Muscle layer of duodenum (tissue), 2 donors: Measurements from ENCODE around the gene STAT1.

ENCODE experiments used
- H3K27ac ChIP-seq: one replicate; pipeline ENCODE4 v1.7.0; 2013; ENCODE audit warnings: mild to moderate bottlenecking, low read length
- H3K27me3 ChIP-seq: one replicate; pipeline ENCODE4 v1.7.0; 2013; ENCODE audit warnings: low read depth, mild to moderate bottlenecking, control low read depth, low read length
- H3K36me3 ChIP-seq, 2 donors: one replicate each; pipeline ENCODE4 v1.7.0; 2013; ENCODE audit warnings: low read length in 2 of 2, control low read depth in 1 of 2, mild to moderate bottlenecking in 1 of 2; ENCODE audit not compliant: insufficient read depth in 2 of 2, control insufficient read depth in 1 of 2
- H3K4me1 ChIP-seq, 2 donors: one replicate each; pipeline ENCODE4 v1.7.0; 2013; ENCODE audit warnings: low read length in 2 of 2, mild to moderate bottlenecking in 2 of 2, control low read depth in 1 of 2, moderate library complexity in 1 of 2; ENCODE audit not compliant: insufficient read depth in 2 of 2, control insufficient read depth in 1 of 2
- H3K4me3 ChIP-seq, 2 donors: one replicate each; pipeline ENCODE4 v1.7.0; 2013; ENCODE audit warnings: low read length in 2 of 2, low read depth in 1 of 2, mild to moderate bottlenecking in 1 of 2
- H3K9me3 ChIP-seq, 2 donors: one replicate each; pipeline ENCODE4 v1.7.0; 2013; ENCODE audit warnings: low read length in 2 of 2, control low read depth in 1 of 2, mild to moderate bottlenecking in 1 of 2; ENCODE audit not compliant: control insufficient read depth in 1 of 2
- donor health status: healthy.

The STAT1 gene

GRCh38 chr2:191048073-191048472 is 34.1 kb upstream of the STAT1 start:
- H3K9me3 ChIP-seq: peaks cover 0 to 3% of the 10 kb centered on the region in 2 donors
- H3K27ac ChIP-seq: no peak overlapping the region
- H3K36me3 ChIP-seq: no peaks in the 10 kb centered on the region
- peaks cover 0 to 3% of the 10 kb centered on the region in 2 donors for H3K4me1 ChIP-seq
- no peak overlapping the region for H3K4me3 ChIP-seq
- no peaks in the 10 kb centered on the region for H3K27me3 ChIP-seq

GRCh38 chr2:191045141-191045540 is 31.2 kb upstream of the STAT1 start:
- H3K27ac ChIP-seq: no peak overlapping the region
- H3K27me3 ChIP-seq: no peaks in the 10 kb centered on the region
- H3K36me3 ChIP-seq: no peaks in the 10 kb centered on the region
- H3K4me1 ChIP-seq: no peaks in the 10 kb centered on the region
- no peak overlapping the region for H3K4me3 ChIP-seq
- H3K9me3 ChIP-seq: peaks cover 0 to 3% of the 10 kb centered on the region in 2 donors

- no peaks in the 10 kb centered on the region for H3K27me3 ChIP-seq
- H3K4me1 ChIP-seq: no peaks in the 10 kb centered on the region
- H3K36me3 ChIP-seq: no peaks in the 10 kb centered on the region
- H3K27ac ChIP-seq: no peak overlapping the region
- peaks cover 0 to 3% of the 10 kb centered on the region in 2 donors for H3K9me3 ChIP-seq
- H3K4me3 ChIP-seq: no peak overlapping the region
Observed at GRCh38 chr2:191043438-191043837, 29.5 kb upstream of the STAT1 start.

GRCh38 chr2:191041418-191042161 is 27.6 kb upstream of the STAT1 start:
- Histone ChIP-seq H3K27ac (no peak overlapping the region), H3K9me3 (peaks cover 0 to 3% of the 10 kb centered on the region in 2 donors), H3K36me3 (no peaks in the 10 kb centered on the region), H3K4me1 (no peaks in the 10 kb centered on the region), H3K27me3 (no peaks in the 10 kb centered on the region), H3K4me3 (no peak overlapping the region)

GRCh38 chr2:191039616-191040015 is 25.6 kb upstream of the STAT1 start:
- no peaks in the 10 kb centered on the region for H3K4me1 ChIP-seq
- H3K9me3 ChIP-seq: peaks cover 0 to 3% of the 10 kb centered on the region in 2 donors
- H3K4me3 ChIP-seq: no peak overlapping the region
- H3K36me3 ChIP-seq: no peaks in the 10 kb centered on the region
- H3K27ac ChIP-seq: no peak overlapping the region
- H3K27me3 ChIP-seq: no peaks in the 10 kb centered on the region

GRCh38 chr2:191038741-191039140 is 24.8 kb upstream of the STAT1 start:
- Histone ChIP-seq H3K9me3 (no peaks in the 10 kb centered on the region), H3K4me1 (no peaks in the 10 kb centered on the region), H3K36me3 (no peaks in the 10 kb centered on the region), H3K27ac (no peak overlapping the region), H3K27me3 (no peaks in the 10 kb centered on the region), H3K4me3 (no peak overlapping the region)

- no peaks in the 10 kb centered on the region for H3K9me3 ChIP-seq
- no peaks in the 10 kb centered on the region for H3K36me3 ChIP-seq
- no peak overlapping the region for H3K27ac ChIP-seq
- no peaks in the 10 kb centered on the region for H3K4me1 ChIP-seq
- H3K4me3 ChIP-seq: no peak overlapping the region
- H3K27me3 ChIP-seq: no peaks in the 10 kb centered on the region
Observed at GRCh38 chr2:191038241-191038725, 24.3 kb upstream of the STAT1 start.

- Histone ChIP-seq H3K9me3 (no peaks in the 10 kb centered on the region), H3K4me3 (no peak overlapping the region), H3K27ac (no peak overlapping the region), H3K36me3 (no peaks in the 10 kb centered on the region), H3K27me3 (no peaks in the 10 kb centered on the region), H3K4me1 (no peaks in the 10 kb centered on the region)
Observed at GRCh38 chr2:191037351-191037750, 23.4 kb upstream of the STAT1 start.

GRCh38 chr2:191036363-191036762 is 22.4 kb upstream of the STAT1 start:
- Histone ChIP-seq H3K27me3 (no peaks in the 10 kb centered on the region), H3K9me3 (no peaks in the 10 kb centered on the region), H3K36me3 (no peaks in the 10 kb centered on the region), H3K4me3 (no peak overlapping the region), H3K27ac (no peak overlapping the region), H3K4me1 (no peaks in the 10 kb centered on the region)

- Histone ChIP-seq H3K4me1 (peaks cover 0 to 8% of the 10 kb centered on the region in 2 donors), H3K27ac (no peak overlapping the region), H3K4me3 (no peak overlapping the region)
Observed at GRCh38 chr2:191032588-191033429, 18.8 kb upstream of the STAT1 start.

GRCh38 chr2:191031256-191031655 is 17.3 kb upstream of the STAT1 start:
- no peaks in the 10 kb centered on the region for H3K27me3 ChIP-seq
- H3K27ac ChIP-seq: no peak overlapping the region
- H3K36me3 ChIP-seq: no peaks in the 10 kb centered on the region
- H3K4me3 ChIP-seq: no peak overlapping the region
- H3K4me1 ChIP-seq: peaks cover 0 to 8% of the 10 kb centered on the region in 2 donors
- H3K9me3 ChIP-seq: no peaks in the 10 kb centered on the region

More at GRCh38 chr2:191032588-191033429, 18.8 kb upstream of the STAT1 start:
- H3K36me3 ChIP-seq: no peaks in the 10 kb centered on the region
- no peaks in the 10 kb centered on the region for H3K9me3 ChIP-seq
- H3K27me3 ChIP-seq: no peaks in the 10 kb centered on the region
